ENCODE data around the gene UBE2S. TPM values are rescaled to one million over a fixed set of nuclear protein-coding genes. Genes with fewer than 3 reads are reported as not detected.
"Not testable (repeated sequence)": the region's sequence is repeated elsewhere in the genome, so short reads cannot be mapped to it uniquely, and the experiment has no call there.

Gene UBE2S
- total RNA-seq, 1 experiment from 2014 or later = 345 TPM

DNA sequence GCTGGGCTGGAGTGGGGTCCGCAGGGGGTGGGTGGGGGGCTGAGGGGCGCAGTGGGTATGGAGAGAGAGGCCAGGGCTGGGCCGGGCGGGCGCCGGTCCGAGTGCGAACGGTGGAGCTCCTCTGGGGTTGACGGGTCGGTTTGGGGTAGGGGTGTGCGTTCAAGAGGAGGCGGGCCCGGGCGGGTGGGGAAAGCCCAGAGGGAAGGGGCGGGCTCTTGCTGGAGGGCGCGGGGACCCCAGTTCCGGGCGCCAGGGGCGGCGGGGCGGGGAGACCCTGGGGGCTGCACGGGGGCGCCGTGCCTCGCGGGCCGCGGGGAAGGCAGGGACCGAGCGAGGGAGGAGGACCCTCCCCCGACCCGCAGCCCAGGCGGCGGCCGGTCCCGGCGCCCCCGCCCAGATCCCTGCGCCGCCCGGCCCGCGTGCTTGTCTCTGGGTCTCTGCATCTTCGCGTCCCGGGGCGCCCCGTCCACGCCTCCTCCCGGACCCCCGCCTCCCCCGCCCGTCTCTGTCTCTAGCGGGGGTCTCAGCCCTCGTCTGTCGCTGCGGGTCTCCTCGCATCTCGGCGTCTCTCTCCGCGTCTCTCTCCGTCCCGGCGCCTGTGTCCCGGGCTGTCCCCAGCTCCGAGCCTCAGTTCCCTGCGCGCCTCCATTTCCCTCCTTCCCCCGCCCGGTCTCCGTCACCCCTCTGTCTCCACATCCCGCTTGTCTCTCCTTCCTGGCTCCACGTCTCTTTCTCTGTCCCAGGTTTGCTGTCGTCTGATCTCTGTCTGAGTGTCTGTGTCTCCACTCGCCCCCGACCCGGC is 43.8 kb upstream of the UBE2S start:
- no peaks in the 10 kb centered on the region for H3K4me1 Mint-ChIP-seq (ENCODE audit: insufficient read depth, unreplicated experiment)
- H3K27me3 Mint-ChIP-seq (ENCODE audit: insufficient read depth, unreplicated experiment) = peaks cover 12% of the 10 kb centered on the region
- H3K27ac Mint-ChIP-seq (ENCODE audit: low read depth, unreplicated experiment) = no peak overlapping the region
- POLR2A ChIA-PET = interaction anchor here (0.6 kb wide), 1 partner anchor 226 kb away, joined by 3 read pairs; no protein-coding TSS in a partner anchor
- BruUV-seq (replicated peaks) = no TSS peak
- H3K36me3 Mint-ChIP-seq (ENCODE audit: insufficient read depth, unreplicated experiment) = peaks cover 2% of the 10 kb centered on the region
- TF ChIP-seq, protein P1, sequence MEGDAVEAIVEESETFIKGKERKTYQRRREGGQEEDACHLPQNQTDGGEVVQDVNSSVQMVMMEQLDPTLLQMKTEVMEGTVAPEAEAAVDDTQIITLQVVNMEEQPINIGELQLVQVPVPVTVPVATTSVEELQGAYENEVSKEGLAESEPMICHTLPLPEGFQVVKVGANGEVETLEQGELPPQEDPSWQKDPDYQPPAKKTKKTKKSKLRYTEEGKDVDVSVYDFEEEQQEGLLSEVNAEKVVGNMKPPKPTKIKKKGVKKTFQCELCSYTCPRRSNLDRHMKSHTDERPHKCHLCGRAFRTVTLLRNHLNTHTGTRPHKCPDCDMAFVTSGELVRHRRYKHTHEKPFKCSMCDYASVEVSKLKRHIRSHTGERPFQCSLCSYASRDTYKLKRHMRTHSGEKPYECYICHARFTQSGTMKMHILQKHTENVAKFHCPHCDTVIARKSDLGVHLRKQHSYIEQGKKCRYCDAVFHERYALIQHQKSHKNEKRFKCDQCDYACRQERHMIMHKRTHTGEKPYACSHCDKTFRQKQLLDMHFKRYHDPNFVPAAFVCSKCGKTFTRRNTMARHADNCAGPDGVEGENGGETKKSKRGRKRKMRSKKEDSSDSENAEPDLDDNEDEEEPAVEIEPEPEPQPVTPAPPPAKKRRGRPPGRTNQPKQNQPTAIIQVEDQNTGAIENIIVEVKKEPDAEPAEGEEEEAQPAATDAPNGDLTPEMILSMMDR (IDR thresholded peaks at IDR 0.05; ENCODE audit: unreplicated experiment) = no peak
- no peak for DNase-seq (ENCODE audit: unreplicated experiment)
- H3K9me3 Mint-ChIP-seq (ENCODE audit: unreplicated experiment) = no peaks in the 10 kb centered on the region
- H3K4me3 Mint-ChIP-seq (ENCODE audit: unreplicated experiment) = peak overlapping the region; percentile 63
- intact Hi-C loops (cut with micrococcal nuclease) = no loop called here
- CTCF ChIA-PET = interaction anchor here (0.5 to 0.7 kb wide), 2 partner anchors 24 to 287 kb away, joined by 3 read pairs; no protein-coding TSS in a partner anchor

GRCh38 chr19:55449469-55449868 is 41.9 kb upstream of the UBE2S start:
- POLR2A ChIA-PET = no interaction called here
- Mint-ChIP-seq H3K4me3 (ENCODE audit: unreplicated experiment) (no peak overlapping the region), H3K36me3 (ENCODE audit: insufficient read depth, unreplicated experiment) (no peaks in the 10 kb centered on the region), H3K4me1 (ENCODE audit: insufficient read depth, unreplicated experiment) (peaks cover 12% of the 10 kb centered on the region), H3K9me3 (ENCODE audit: unreplicated experiment) (no peaks in the 10 kb centered on the region), H3K27ac (ENCODE audit: low read depth, unreplicated experiment) (no peak overlapping the region), H3K27me3 (ENCODE audit: insufficient read depth, unreplicated experiment) (peaks cover 20% of the 10 kb centered on the region)
- DNase-seq (ENCODE audit: unreplicated experiment) = no peak
- BruUV-seq (replicated peaks) = no TSS peak
- intact Hi-C loops (cut with micrococcal nuclease) = no loop called here
- TF ChIP-seq, protein P1 (IDR thresholded peaks at IDR 0.05; ENCODE audit: unreplicated experiment) = no peak
- CTCF ChIA-PET = interaction anchor here (0.5 to 1.8 kb wide), 4 partner anchors 8 to 158 kb away, joined by 3 to 7 read pairs (median 4); no protein-coding TSS in a partner anchor

DNA sequence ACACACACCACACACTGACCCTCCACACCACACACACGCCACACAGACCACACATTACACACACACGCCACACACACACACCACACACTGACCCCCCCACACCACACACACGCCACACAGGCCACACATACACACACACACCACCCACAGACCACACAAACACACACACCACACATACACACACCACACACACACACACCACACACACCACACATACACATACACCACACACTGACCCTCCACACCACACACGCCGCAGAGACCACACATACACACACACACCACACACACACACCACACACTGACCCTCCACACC is 40.5 kb upstream of the UBE2S start:
- ChIA-PET POLR2A (interaction anchor here (0.8 to 3.0 kb wide), 9 partner anchors 11 to 184 kb away, joined by 3 to 22 read pairs (median 9); partner anchors contain the start of genes ISOC2, KMT5C, RPL28 and TMEM238), CTCF (interaction anchor here (0.7 kb wide), 1 partner anchor 294 kb away, joined by 3 read pairs; no protein-coding TSS in a partner anchor)
- intact Hi-C loops (cut with micrococcal nuclease); H3K4me3 Mint-ChIP-seq (ENCODE audit: unreplicated experiment); H3K9me3 Mint-ChIP-seq (ENCODE audit: unreplicated experiment); BruUV-seq (replicated peaks); H3K36me3 Mint-ChIP-seq (ENCODE audit: insufficient read depth, unreplicated experiment); H3K27ac Mint-ChIP-seq (ENCODE audit: low read depth, unreplicated experiment); DNase-seq (ENCODE audit: unreplicated experiment): not testable (repeated sequence)
- Mint-ChIP-seq H3K27me3 (ENCODE audit: insufficient read depth, unreplicated experiment) (peaks cover 29% of the 10 kb centered on the region), H3K4me1 (ENCODE audit: insufficient read depth, unreplicated experiment) (peaks cover 22% of the 10 kb centered on the region)

DNA sequence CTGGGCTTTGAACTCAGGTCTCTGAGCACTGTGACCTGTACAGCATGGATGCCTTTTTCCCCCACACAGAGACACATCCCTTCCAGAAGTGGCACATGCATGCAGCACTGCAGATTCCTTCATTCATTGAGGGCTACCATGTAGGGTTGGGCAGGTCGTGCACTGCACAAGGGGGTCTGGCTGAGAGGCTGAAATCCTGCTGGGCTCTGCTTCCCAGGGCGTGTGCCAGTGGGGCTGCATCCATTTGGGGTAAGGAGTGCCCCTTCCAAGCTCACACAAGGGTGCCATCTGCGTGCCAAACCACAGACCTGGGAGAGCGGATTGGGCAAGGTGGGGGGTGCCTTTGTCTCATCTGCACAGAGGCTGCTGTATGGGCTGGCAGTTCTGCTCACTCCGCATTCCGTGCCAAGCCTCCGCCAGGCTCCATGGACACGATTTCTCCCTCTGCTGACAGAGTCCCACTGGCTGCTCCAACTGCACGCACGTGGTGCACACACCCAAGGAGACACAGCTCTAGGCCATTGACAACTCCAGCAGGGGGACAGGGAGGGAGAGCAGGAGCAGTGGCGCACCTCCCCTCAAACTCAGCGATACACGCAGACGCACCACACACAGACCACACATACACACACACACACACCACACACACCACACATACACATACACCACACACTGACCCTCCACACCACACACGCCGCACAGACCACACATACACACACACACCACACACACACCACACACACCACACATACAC is 40.0 kb upstream of the UBE2S start:
- intact Hi-C loops (cut with micrococcal nuclease) = loop anchor here (2.0 kb wide), 1 partner anchor 15 kb away; no protein-coding TSS in a partner anchor
- Mint-ChIP-seq H3K4me3 (ENCODE audit: unreplicated experiment) (no peak overlapping the region), H3K27me3 (ENCODE audit: insufficient read depth, unreplicated experiment) (peaks cover 29% of the 10 kb centered on the region), H3K4me1 (ENCODE audit: insufficient read depth, unreplicated experiment) (peaks cover 27% of the 10 kb centered on the region), H3K9me3 (ENCODE audit: unreplicated experiment) (no peaks in the 10 kb centered on the region), H3K27ac (ENCODE audit: low read depth, unreplicated experiment) (no peak overlapping the region), H3K36me3 (ENCODE audit: insufficient read depth, unreplicated experiment) (no peaks in the 10 kb centered on the region)
- ChIA-PET POLR2A (interaction anchor here (0.6 to 3.0 kb wide), 15 partner anchors 10 to 330 kb away, joined by 3 to 22 read pairs (median 7); partner anchors contain the start of genes ISOC2, KMT5C, RPL28 and TMEM238), CTCF (interaction anchor here (0.7 to 1.5 kb wide), 3 partner anchors 29 to 293 kb away, joined by 3 to 8 read pairs (median 3); no protein-coding TSS in a partner anchor)
- DNase-seq (ENCODE audit: unreplicated experiment) = peak; percentile 96
- BruUV-seq (replicated peaks) = no TSS peak
- TF ChIP-seq, protein P1 (IDR thresholded peaks at IDR 0.05; ENCODE audit: unreplicated experiment) = no peak
